SK-N-SH (cell line): ENCODE data around the gene CIITA.

Experiments used
- EP300 ChIP-seq, 2 experiments: IDR thresholded peaks; 2 replicates each; pipeline versions ENCODE4 v1.4.0 to v1.6.1; 2012; ENCODE audit warnings: borderline replicate concordance in 1 of 2, low read depth in 1 of 2, low read length in 1 of 2
- FOXM1 ChIP-seq: IDR thresholded peaks from 2 replicates; pipeline ENCODE4 v1.4.0; 2012; ENCODE audit warnings: low read depth, mild to moderate bottlenecking
- GABPA ChIP-seq: IDR thresholded peaks from 2 replicates; pipeline ENCODE4 v1.4.0; 2012; ENCODE audit warnings: low read depth, mild to moderate bottlenecking
- MAX ChIP-seq: IDR thresholded peaks from 2 replicates; pipeline ENCODE4 v1.4.0; 2012; ENCODE audit warnings: low read depth
- MXI1 ChIP-seq: IDR thresholded peaks from 2 replicates; pipeline ENCODE4 v1.6.1; 2012; ENCODE audit warnings: mild to moderate bottlenecking, low read depth, low read length, improper control_type of control experiment
- POLR2AphosphoS5 ChIP-seq: IDR thresholded peaks from 2 replicates; pipeline ENCODE4 v1.6.1; 2012; ENCODE audit warnings: low read depth, low read length
- TF ChIP-seq, protein P1 (sequence below): fragments of 200-600 bp; sonication (generic); IDR thresholded peaks from 2 replicates; pipeline ENCODE4 v1.6.1; 2017; ENCODE audit warnings: antibody characterized with exemption, mild to moderate bottlenecking, moderate library complexity

DNA sequence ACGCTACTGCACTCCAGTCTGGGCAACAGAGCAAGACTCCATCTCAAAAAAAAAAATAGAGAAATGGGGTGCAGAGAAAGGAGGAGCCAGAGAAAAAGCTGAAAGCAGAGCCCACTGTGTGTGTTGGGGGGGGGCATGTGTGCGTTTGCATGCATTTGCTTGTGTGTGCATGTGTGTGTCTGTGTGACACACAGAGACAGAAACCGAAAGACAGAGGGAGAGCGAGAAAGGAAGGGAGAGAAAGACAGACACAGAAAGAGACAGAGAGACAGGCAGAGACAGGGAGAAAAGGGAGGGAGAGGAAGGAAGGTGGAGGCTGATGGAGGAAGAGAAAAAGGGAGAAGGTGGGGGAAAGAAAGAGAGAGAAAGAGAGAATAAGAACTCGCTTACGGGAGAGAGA, 9.8 kb upstream of the CIITA start:
- TF ChIP-seq FOXM1 = no peak
- TF ChIP-seq, protein P1, sequence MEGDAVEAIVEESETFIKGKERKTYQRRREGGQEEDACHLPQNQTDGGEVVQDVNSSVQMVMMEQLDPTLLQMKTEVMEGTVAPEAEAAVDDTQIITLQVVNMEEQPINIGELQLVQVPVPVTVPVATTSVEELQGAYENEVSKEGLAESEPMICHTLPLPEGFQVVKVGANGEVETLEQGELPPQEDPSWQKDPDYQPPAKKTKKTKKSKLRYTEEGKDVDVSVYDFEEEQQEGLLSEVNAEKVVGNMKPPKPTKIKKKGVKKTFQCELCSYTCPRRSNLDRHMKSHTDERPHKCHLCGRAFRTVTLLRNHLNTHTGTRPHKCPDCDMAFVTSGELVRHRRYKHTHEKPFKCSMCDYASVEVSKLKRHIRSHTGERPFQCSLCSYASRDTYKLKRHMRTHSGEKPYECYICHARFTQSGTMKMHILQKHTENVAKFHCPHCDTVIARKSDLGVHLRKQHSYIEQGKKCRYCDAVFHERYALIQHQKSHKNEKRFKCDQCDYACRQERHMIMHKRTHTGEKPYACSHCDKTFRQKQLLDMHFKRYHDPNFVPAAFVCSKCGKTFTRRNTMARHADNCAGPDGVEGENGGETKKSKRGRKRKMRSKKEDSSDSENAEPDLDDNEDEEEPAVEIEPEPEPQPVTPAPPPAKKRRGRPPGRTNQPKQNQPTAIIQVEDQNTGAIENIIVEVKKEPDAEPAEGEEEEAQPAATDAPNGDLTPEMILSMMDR = no peak
- no peak for TF ChIP-seq POLR2AphosphoS5
- no peak for TF ChIP-seq MAX
- no peak for TF ChIP-seq EP300 (IDR thresholded peaks at IDR 0.05; ENCODE audit: borderline replicate concordance in 1 of 2, low read depth in 1 of 2, low read length in 1 of 2)
- TF ChIP-seq GABPA = no peak
- TF ChIP-seq MXI1 = no peak
